Glomerular visceral epithelial cell (primary cell): ENCODE results near the gene ANKRD13D.

Experiments used
- DNase-seq: peaks from one replicate; pipeline ENCODE4 v3.0.0-alpha.2; 2016; ENCODE audit errors: extremely low spot score

Gene ANKRD13D

DNA sequence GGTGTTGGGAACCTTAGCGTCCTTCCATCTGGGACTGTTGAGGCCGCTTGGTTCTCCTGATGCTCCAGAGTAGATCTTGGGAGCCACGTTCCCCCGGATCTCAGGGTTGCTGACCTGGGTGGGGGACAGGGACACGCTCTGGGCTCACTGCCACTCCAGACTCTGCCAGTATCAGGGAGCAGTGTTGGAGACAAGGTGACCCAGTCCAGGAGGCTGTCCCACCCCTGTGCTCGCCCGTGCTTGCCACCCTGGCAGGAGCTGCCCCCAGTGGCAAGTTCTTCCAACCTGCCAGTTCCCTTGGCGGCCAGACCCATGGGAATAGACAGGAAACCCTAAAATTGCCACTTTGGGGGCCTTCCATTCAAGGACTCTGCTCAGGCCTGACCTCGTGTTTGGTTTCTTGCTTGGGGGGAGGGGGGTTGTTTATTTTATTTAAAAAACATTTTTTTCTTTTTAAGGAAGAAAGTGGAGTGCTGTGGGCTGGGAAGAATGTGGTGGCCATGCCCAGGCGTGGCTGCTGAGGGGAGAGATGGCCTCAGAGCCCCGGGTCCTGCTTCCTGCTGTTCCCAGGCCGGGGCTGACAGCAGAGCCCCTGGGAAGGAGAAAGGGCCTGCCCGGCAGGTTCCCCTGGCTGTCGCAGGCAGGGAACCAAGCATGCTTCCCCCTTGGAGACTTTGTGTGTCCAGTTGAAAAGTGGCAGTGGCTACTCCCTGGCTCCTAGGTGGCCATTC lies 15.7 kb upstream of the ANKRD13D start:
- DNase-seq: no peak

DNA sequence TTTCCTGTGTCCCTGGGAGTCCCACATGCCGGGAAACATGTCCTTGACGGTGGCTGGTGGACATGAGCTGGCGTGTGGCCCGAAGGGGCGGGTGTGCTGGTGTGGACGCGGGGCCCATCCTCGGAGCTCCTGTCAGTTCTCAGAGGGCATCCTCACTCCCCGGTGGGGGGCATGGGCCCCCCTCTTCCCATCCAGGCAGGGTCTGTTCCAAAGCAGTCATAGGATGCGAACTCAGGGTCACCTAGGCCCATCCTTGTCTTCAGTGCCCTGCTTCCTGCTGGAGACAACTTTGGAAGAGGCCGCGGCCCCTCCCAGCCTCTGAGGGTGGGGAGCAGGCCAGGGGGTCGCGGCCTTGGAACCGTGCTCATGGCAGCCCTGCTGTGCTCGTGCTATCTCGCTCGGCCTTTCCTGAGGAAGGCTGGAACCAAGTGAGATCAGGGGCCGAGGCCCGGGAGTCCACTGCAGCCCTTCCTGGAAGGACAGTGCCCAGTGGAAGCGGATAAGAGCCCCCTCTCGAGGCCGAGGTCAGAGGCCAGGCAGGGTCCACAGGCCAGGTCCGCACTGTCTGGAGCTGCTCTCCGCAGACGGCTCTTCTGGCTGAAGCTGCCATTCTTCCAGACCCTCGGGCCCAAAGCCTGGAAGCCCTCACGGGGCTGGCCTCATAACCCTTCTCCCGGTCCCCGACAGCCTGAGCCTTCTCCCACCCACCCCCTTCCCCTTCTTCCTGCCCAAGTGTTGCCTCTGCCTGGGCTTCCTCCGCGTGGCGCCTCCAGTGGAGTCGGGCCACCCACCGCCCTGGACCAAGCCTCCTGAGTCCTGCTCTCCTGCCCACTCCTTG lies 14.1 kb upstream of the ANKRD13D start:
- DNase-seq: no peak

GRCh38 chr11:67275606-67276409 lies 13.3 kb upstream of the ANKRD13D start:
- DNase-seq: no peak

GRCh38 chr11:67276781-67277230 lies 12.3 kb upstream of the ANKRD13D start:
- no peak for DNase-seq

- DNase-seq: no peak
Measured at GRCh38 chr11:67277231-67277961, 11.7 kb upstream of the ANKRD13D start.

GRCh38 chr11:67278135-67278938 lies 10.8 kb upstream of the ANKRD13D start:
- no peak for DNase-seq

GRCh38 chr11:67278939-67279588 lies 10.0 kb upstream of the ANKRD13D start:
- no peak for DNase-seq

- DNase-seq: no peak
Measured at GRCh38 chr11:67279589-67280340, 9.3 kb upstream of the ANKRD13D start.

GRCh38 chr11:67280341-67280787 lies 8.7 kb upstream of the ANKRD13D start:
- DNase-seq: no peak

DNA sequence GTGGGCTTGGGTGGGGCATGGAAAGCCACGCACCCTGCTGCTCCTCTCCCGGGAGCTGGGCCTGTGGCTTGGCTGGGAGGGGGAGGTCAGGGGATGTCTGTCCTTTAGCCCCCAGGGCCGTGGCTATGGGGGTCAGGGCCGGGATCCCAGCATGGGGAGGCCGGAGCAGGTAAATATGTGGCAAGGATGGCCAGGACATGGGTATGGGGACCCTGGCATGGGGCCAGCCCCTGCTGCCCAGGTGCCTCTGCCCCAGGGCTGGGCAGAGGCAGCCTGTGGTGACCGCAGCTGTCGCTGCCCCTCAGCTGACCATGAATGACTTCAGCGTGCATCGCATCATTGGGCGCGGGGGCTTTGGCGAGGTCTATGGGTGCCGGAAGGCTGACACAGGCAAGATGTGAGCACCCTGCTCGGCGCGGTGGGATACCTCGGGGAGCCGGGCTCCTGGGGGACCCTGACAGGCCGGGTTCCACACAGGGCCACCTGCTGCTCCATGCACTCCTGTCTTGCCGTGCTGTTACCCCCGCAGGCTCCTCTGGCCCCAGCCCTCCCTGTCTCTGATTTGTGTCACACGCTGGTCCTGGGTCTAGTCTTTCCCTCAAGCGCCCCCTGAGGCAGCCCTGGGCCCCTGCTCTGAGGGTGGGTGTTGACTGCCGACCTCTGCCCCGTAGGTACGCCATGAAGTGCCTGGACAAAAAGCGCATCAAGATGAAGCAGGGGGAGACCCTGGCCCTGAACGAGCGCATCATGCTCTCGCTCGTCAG lies 8.1 kb upstream of the ANKRD13D start:
- no peak for DNase-seq

DNA sequence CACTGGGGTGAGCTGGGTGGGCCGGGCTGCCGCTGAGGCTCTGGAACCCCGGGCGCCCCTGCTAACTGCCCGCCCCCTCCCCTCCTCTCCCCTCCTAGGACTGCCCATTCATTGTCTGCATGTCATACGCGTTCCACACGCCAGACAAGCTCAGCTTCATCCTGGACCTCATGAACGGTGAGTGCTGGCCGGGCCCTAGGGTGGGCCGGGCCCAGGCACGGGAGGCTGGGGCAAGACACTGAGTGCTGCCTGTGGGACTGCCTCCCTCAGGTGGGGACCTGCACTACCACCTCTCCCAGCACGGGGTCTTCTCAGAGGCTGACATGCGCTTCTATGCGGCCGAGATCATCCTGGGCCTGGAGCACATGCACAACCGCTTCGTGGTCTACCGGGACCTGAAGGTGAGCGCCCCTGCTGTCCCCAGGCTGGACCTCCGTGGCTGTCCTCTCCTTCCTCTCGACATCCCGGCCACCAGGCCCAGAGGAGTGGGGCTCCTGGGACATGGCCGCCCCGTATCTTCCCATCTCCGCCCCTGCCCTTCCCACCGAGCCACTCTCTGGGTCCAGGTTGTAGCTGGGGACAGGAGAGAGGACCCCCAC lies 7.5 kb upstream of the ANKRD13D start:
- DNase-seq: no peak

DNA sequence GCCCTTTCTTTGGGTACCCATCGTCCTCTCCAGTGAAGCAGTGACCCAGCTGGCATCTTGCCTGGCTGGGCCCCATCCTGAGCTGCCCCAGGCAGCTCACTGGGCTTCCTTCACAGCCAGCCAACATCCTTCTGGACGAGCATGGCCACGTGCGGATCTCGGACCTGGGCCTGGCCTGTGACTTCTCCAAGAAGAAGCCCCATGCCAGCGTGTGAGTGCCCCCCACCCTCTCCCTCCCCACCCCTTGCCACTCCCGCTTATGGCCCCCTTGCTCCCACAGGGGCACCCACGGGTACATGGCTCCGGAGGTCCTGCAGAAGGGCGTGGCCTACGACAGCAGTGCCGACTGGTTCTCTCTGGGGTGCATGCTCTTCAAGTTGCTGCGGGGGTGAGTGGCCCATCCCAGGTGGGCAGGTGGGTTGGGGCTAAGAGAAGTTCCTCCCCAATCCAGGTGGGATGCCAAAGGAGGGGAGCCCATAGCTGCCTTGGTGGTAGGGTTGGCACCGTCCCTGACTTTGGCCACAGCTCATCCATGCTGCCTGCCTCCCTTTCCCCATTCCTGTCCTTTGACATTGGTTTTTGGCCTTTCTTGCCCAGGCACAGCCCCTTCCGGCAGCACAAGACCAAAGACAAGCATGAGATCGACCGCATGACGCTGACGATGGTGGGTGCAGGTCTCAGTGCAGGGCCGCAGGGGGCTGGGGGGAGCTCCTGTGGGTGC lies 6.8 kb upstream of the ANKRD13D start:
- no peak for DNase-seq

- DNase-seq: no peak
Measured at GRCh38 chr11:67282876-67283371, 6.2 kb upstream of the ANKRD13D start.

GRCh38 chr11:67283481-67283963 lies 5.6 kb upstream of the ANKRD13D start:
- DNase-seq: no peak

- DNase-seq: no peak
Measured at GRCh38 chr11:67284811-67285540, 4.1 kb upstream of the ANKRD13D start.
